GM20431 (cell line): ENCODE data around the gene DIAPH2.

Source experiments
- in situ Hi-C: fragments of 300-500 bp; cut with MseI, MboI; formaldehyde crosslinking; loops from one replicate; pipeline ENCODE4 v1.15.0; 2020; ENCODE audit warnings: low sequenced_read_pairs; ENCODE audit not compliant: unreplicated experiment

Gene DIAPH2

GRCh38 chrX:97330151-97330550 is 645.5 kb downstream of the DIAPH2 start:
- in situ Hi-C loops: no loop called here

- in situ Hi-C loops: no loop called here
Measured at GRCh38 chrX:97332963-97333362, 648.3 kb downstream of the DIAPH2 start.

- in situ Hi-C loops: no loop called here
Measured at GRCh38 chrX:97334850-97335249, 650.2 kb downstream of the DIAPH2 start.

DNA sequence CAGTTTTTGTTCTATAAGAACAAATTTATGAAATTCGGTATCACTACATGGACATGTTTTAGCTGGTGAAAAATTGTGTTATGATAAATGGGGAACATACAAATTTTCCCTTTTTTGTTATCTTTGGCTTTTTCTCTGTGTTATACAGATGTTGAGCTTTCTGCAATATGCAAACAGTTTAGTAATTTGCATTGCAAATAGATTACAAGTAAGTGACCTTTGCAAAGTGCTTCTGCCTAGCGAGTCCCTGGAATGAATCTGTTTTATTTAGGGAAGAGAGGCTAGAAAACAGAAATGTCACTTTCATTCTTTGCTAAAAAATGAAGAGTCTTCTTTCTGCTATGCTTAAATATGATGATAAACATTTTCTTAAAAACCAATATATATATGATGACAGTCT is 660.1 kb downstream of the DIAPH2 start:
- in situ Hi-C loops: no loop called here

- in situ Hi-C loops: no loop called here
Measured at GRCh38 chrX:97358941-97359340, 674.3 kb downstream of the DIAPH2 start.

DNA sequence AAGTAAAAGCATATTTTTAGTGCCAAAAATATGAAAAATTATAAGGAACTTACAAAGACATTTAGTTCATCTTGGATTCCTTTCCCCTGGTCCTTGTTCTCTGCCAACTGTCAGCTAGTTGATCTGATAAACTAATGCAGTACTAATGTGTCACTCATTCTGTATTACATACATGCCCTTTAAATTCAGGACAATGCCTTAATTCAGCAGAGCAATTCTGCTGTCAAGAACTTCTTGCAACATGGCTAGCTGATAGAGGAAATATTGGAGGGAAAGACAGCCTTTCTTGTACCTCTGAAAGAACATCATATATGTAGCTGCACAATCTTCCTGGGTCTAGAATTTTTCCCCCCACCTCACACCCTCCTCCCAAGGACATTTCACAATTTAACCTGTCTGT is 679.2 kb downstream of the DIAPH2 start:
- in situ Hi-C loops: no loop called here

DNA sequence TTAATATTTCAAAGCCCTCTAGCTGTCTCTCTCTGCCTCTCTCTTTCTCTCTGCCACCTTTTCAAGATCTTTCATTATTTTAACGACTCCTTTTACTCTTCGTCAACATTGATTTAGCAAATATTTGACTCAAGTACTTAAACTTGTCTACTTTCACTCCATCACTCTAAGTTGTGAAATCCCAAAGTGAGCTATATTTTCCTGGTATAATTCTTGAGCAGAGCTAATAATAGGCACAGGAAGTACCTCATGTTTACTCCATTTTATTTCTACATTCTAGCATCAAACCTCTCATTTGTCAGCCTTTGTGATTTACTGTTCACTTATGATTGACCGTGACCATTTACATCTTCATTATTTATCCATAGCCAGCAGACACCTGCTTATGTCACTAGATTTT is 681.6 kb downstream of the DIAPH2 start:
- in situ Hi-C loops: no loop called here

DNA sequence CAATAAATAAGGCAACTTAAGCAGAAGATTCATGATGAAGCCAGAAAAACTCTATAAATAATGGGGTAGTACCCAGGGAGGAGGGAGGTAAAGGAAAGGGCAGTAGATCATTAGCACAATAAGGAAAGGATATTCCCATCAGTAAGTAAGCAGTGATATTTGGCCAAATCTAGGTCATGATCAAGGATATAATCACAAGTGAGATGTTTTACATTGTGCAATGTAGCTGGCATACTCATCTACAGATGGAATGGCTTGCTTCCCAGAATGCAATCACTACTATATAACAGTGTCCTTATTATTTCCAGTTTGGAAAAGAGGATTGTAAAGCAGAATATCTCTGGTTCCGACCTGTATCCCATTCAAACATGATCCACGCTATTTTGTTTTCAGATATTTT is 682.5 kb downstream of the DIAPH2 start:
- in situ Hi-C loops: no loop called here

DNA sequence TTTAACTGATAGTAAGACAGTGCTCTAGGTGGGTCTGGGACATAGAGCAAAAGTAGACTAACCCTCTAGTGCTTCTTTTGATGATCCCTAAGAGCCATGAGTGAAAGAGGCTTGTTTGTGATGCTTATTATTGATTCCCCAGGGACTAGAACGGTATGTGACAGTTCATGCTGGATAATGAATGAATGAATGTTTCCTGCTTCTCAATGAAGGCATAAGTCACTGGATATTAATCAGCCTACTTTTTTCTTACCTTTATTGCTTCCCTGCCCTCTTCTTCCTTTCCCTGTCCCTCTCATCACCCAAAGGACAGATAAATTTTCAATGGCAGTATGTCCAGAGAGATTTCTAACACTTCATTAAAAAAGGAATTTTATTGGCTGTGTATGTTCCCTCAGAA is 685.3 kb downstream of the DIAPH2 start:
- in situ Hi-C loops: no loop called here

DNA sequence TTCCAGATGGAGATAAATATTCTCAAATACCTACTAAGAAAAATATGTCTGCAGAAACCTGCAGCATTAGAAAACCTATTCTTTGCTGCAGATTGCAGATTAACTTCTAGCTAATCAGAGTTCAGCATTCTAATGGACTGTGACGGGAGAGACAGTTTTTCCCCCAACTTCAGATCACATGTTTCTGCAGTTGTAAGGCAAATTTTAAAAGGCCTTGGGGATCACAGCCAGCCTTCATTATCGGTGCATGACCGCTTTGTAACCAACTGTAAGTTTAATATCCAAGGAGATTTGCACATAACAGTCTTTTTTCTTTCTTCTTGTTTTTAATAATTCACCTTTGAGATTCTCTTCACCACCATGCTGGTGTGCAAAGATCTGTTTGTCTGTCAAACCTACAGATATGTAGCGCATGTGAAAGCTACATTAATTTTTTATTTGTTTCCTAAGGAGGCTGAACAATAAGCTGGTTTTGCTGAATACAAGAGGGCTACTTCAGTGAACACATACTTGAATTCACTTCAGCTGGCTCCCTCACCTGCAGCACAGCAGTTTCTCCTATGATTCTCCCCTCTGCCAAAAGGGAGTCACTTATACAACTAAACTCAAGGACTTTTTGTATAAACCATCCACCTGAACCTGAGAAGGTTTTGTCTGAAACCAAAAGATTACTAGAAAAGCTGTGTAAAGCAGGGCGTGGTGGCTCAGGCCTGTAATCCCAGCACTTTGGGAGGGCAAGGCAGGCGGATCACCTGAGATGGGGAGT is 687.5 kb downstream of the DIAPH2 start:
- in situ Hi-C loops: no loop called here

DNA sequence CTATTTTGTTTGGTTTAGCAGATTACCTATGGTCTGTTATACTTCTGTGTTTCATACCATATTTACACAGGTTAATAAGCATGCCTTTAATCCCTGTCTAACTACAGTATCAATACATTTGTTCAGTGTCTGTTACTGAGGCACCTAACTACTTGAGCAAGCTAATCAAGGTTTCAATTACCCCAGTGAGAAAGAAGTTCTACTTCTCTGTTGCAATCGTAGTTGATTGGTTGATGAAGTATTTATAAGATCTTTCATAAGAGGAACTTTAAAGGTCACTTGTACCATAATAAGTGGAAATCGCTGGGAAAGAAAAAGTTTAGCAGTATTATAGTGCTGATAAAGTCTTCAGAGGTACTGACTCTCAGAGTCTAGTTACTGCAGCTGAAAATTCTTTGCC is 689.6 kb downstream of the DIAPH2 start:
- in situ Hi-C loops: no loop called here

DNA sequence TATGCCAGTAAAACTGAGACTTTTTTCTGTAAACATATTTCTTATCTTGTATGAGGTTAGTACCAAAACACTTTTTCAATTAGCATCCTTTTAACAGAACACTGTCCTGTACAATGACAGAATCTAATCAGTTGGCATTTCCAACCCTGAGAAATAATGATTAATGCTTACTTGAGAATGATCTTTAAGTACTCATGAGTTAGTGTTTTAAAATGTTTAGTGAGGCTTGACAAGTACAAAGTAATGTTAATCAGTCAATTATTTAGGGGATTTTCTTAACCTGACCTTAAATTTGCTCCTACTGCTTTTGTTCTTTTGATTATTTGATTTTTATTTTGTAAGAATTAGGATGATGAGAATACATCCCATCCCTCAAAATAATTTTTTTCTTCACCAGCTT is 695.6 kb downstream of the DIAPH2 start:
- in situ Hi-C loops: no loop called here

GRCh38 chrX:97384685-97385084 is 700.0 kb downstream of the DIAPH2 start:
- in situ Hi-C loops: no loop called here

DNA sequence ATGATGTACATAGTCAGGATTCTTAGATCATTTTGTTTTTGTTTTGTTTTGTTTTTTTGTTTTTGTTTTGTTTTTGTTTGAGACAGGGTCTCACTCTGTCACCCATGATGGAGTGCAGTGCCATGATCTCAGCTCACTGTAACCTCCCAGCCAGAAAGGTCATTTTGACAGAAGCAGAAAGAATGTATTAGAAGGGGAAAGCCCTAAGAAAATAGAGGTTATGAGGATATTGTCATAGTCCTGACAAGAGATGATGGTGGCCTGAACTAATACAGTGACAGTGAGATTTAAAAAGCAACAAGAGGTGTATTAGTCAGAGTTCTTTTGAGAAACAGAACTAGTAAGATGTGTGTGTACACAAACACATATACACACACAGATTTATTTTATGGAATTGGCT is 702.4 kb downstream of the DIAPH2 start:
- in situ Hi-C loops: no loop called here

DNA sequence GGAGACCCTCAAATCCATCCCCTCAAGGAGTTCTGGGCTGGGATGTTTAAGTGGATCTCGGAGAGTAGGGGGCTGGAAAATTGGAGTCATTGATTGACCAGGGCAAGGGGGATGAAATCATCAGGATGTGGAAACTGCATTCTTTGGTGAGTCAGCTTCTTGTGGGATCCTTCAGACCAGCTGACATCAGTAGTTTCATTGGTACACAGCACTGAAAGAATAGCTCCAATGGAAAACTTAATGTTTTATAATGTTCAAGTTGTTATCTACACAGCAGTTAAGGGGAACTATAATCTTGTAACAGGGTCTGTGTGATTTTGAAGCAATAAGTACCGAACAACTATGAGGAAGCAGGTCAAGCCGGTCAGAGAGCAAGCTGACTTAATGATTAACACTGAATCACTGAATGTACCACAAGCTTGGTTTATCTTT is 705.1 kb downstream of the DIAPH2 start:
- in situ Hi-C loops: no loop called here

DNA sequence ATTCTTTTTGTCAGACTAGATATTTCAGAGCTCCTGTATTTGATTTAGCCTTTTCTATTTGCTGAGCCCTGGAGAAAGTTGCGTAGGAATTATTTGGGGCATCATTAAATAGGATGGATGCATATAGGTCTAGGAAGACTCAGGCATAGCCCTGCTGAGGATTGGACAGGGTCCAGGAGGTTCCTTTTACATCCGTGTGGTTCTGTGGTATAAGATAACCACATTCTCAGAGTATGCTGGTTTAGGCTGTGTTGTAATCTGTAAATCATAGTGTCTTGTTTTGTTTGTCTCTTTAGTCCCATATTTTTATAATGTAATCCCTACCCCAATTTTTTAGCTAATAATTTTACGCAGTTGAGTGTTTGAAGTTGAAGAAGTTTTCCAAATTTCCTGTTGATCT is 712.7 kb downstream of the DIAPH2 start:
- in situ Hi-C loops: no loop called here

- in situ Hi-C loops: no loop called here
Measured at GRCh38 chrX:97398030-97398551, 713.4 kb downstream of the DIAPH2 start.

DNA sequence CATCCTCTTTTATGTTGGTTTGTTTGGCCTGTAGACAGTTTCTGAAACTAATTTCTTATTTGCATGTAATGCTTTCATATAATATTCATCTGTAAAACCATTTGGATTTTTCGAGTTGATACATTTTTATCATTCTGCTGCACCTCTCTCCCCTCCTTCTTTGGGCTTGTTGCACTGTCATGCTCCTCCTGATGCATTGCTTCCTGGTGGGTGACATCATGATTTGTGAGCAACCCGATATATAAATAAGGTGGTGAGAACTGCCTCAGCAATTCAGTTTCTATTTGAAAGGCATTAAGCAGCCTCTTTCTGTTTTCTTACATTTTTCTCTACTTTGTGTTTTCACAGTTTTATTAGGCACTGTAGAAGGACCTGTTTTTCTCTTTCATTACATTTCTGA is 714.8 kb downstream of the DIAPH2 start:
- in situ Hi-C loops: no loop called here

DNA sequence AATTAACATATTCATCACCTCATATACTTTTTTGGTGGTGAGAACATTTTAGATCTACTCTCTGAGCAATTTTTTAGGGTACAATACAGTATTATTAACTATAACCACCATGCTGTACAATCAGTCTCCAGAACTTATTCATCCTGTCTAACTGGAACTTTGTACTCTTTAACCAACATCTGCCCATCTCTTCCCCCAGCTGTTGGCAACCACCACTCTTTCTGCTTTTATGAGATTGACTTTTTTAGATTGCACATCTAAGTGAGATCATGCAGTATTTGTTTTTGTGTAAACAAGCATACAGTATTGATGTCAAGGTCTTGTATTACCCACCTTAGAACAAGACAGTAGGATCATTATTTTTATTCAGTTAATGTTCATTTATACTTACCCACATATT is 715.9 kb downstream of the DIAPH2 start:
- in situ Hi-C loops: no loop called here

- in situ Hi-C loops: no loop called here
Measured at GRCh38 chrX:97401154-97401553, 716.5 kb downstream of the DIAPH2 start.

DNA sequence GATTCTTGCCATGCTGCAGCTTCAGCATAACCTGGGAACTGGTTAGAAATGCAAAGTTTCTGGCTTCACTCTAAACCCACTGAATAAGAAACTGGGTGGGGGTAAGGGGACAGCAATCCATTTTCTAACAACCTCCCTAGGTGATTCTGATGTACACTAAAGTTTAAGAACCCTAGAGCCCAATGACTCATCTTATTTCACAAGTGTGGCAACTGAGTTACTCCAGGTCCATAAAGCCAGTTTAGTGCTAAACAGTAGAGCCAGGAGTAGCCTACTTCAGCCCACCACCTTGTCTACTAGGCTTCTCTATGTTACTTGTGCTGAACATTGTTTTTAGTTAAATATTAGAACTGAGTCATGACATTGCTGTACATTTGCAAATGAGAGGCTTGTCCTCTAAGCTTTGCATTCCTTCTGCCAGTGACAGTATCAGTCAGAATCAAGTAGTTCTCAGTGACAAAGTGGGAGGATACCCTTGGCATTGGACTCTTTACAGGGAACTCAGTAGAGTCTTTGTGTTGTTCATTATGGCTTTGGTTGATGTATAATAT is 717.0 kb downstream of the DIAPH2 start:
- in situ Hi-C loops: no loop called here

- in situ Hi-C loops: no loop called here
Measured at GRCh38 chrX:97402333-97402732, 717.7 kb downstream of the DIAPH2 start.
